GM21723 (cell line): ENCODE data around the gene C2orf68.
"Not testable (repeated sequence)": the region's sequence is repeated elsewhere in the genome, so short reads cannot be mapped to it uniquely, and the experiment has no call there.

Experiments used
- ATAC-seq: cut with Tn5 transposase; IDR thresholded peaks from one replicate; pipeline ENCODE4 v1.9.1; 2021; ENCODE audit warnings: mild to moderate bottlenecking, moderate library complexity; ENCODE audit not compliant: unreplicated experiment

The C2orf68 gene

GRCh38 chr2:85611705-85612587, at the start of gene C2orf68:
Gene C2orf68 (minus strand): TSS chr2:85612066. CDS start chr2:85611984, 82 bp downstream.
- peak; percentile 77 for ATAC-seq

GRCh38 chr2:85661139-85661858, 49.4 kb upstream of the C2orf68 start:
- no peak for ATAC-seq

- ATAC-seq: no peak
Observed at GRCh38 chr2:85660725-85661124, 48.9 kb upstream of the C2orf68 start.

- ATAC-seq: not testable (repeated sequence)
Observed at GRCh38 chr2:85660301-85660700, 48.4 kb upstream of the C2orf68 start.

GRCh38 chr2:85659324-85659981, 47.6 kb upstream of the C2orf68 start:
- no peak for ATAC-seq

DNA sequence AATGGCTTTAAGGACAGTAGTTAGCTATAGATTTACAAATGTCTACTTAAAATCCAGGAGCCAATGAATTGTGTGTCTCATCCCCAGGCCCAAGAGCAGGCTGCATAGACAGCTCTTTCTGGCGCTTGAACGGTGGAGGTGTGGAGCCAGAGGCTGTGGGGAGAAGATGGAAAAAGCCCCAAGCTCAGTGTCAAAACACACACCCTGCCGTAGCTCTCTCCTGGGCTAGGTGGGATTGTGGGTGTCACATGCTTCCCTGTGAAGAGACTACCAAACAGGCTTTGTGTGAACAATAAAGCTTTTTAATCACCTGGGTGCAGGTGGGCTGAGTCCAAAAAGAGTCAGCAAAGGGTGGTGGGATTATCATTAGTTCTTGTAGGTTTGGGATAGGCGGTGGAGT, 45.5 kb upstream of the C2orf68 start:
- ATAC-seq: not testable (repeated sequence)

DNA sequence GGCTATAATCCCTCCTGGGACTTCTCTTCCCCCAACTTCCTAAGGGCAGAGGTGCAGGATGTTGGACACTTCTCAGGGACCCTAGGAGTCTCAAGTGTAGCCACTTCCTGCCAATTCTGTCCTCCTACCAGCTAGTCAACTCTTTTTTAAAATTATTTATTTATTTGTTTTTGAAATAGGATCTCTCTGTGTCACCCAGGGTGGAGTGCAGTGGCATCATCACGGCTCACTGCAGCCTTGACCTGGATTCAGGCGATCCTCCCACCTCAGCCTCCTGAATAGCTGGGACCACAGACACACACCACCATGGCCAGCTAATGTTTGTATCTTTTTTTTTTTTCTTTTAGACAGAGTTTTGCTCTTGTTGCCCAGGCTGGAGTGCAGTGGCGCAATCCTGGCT, 44.6 kb upstream of the C2orf68 start:
- ATAC-seq: no peak

- no peak for ATAC-seq
Observed at GRCh38 chr2:85655961-85656417, 44.1 kb upstream of the C2orf68 start.

- no peak for ATAC-seq
Observed at GRCh38 chr2:85653996-85654395, 42.1 kb upstream of the C2orf68 start.

GRCh38 chr2:85652056-85652455, 40.2 kb upstream of the C2orf68 start:
- ATAC-seq: no peak

DNA sequence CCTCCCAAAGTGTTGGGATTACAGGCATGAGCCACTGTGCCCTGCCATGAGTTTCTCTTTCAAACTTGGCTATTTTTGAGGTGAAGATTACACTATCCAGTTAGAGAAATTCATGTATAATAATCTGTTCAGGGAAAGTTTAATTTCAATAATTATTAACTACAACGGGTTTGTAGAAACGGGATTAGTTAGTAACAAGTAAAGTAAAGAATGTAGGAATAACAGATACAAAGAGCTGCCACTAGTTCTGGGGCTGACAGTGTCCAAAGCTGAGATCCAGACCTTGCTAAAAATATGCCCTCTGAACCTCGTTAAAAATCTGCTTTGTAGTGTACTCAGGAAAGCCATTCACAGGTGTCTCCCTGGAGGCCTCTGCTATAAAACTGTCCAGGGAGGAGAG, 39.2 kb upstream of the C2orf68 start:
- ATAC-seq: no peak

GRCh38 chr2:85650456-85650855, 38.6 kb upstream of the C2orf68 start:
- ATAC-seq: no peak

DNA sequence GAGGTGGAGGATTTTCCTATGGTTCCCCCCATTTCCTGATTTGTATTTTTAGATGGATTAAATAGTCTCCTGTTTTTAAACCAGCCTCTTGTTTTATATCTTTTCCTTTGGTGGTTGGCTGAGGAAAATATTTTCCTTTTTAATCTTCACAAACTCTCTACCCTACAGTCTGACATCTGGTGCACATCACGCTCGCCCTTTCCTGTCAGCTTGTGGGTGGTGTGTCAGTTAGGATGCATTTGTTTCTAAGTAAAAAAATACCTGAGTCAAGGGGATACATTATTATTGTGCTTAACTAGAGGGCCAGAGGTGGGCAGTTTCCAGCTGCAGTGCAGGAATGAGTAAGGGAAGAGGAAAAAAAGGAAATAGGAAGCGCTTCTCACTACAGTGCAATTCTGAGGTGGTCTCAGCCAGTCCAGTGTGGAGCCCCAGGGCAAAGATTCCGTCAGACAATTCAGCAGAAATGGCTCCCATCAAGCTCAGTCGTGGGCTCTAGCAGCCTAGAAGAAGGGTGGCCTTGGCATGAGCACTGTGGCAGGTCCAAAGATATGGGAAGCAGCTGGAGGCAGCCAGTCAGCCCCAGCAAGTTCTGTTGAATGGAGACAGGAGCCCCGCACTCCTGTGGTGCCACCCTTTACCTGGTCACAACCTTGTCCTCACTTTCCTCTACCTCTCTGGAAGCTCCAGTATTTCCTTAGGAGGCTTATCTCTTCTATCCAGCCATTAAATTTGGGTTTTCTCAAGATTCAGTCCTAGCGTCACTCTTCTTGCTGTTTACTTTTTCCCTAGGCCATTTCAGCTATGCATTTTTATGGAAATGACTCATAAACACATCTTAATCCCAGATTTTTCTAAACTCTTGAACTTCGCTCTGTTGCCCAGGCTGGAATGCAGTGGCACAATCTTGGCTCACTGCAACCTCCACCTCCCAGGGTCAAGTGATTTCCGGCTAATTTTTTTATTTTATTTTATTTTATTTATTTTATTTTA, 37.6 kb upstream of the C2orf68 start:
- ATAC-seq: no peak

GRCh38 chr2:85648619-85649018, 36.8 kb upstream of the C2orf68 start:
- ATAC-seq: no peak

GRCh38 chr2:85647823-85648526, 36.1 kb upstream of the C2orf68 start:
- ATAC-seq: no peak

DNA sequence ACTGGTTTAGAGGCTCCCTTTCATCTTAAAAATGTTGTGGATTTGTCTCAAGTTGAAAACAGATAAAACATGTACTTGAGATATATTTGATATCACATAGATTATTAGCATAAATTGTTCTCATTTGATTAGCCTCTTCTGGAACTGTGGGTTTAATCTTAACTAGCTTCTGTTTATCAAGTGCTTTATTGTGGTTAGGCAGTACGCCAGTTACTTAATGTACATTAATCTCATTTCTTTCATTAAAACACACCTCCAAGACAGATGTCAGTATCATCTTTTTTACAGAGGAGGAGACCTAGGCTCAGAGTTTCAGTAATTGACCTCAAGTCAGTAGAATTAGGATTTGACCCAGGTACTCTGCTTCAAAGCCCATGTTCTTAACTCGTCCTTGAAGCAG, 34.3 kb upstream of the C2orf68 start:
- no peak for ATAC-seq

DNA sequence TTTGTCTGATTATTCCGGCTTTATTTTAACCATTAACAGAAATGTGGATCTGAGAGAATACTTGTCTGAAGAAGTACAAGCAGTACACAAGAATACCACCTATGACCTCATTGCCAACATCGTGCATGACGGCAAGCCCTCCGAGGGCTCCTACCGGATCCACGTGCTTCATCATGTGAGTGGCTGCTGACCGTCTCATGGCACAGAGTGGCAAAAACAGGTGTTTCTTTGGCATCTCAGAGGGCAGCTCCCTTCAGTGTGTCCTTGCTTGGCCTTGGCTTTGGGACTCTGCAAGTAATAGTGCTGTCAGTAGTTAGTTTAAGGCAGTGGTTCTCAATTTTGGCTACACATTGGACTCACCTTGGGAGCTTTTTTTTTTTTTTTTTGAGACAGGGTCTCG, 33.0 kb upstream of the C2orf68 start:
- ATAC-seq: no peak

- ATAC-seq: no peak
Observed at GRCh38 chr2:85642725-85643124, 30.9 kb upstream of the C2orf68 start.

DNA sequence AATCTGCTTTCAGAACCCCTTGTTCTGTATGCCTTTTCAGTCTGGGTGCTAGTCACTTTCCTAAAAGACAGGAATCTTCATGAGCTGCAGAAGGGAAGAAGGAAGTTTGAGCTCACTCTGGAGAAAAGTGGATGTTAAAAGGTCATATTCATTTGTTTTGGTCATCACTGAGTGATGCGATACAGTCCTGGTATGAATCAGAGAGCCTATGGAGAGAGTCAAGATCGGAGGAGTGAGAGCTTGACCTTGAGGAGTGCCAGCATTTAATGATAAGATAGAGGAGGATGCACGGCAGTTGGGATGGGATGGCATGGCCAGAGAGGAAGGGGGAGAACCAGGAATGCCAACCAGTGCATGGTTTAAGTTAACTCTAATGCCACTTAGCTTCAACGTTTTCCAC, 23.8 kb upstream of the C2orf68 start:
- ATAC-seq: no peak

DNA sequence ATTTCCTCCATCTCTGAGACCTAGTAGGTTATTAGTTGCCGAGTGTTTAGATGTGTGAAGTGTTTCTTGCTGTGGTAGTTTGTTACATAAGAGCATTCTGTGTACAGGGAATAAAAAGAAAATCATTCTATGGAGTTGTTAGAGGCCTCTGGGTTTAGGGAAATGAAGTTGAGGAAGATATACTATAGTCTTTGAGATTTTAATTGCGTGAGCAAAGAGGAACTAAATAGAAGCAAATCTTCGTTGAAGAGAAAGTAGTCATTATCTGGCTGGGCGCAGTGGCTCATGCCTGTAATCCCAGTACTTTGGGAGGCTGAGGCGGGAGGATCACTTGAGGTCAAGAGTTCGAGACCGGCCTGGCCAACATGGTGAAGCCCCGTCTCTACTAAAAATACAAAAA, 23.1 kb upstream of the C2orf68 start:
- no peak for ATAC-seq
